NCI-H1048 (cell line): ENCODE data around the gene SPDYE6.
"Not testable (repeated sequence)": the region's sequence is repeated elsewhere in the genome, so short reads cannot be mapped to it uniquely, and the experiment has no call there.

Experiments used
- DNase-seq: peaks from one replicate; lab custom pipeline; 2025; lab: John Stamatoyannopoulos, UW

SPDYE6 gene

DNA sequence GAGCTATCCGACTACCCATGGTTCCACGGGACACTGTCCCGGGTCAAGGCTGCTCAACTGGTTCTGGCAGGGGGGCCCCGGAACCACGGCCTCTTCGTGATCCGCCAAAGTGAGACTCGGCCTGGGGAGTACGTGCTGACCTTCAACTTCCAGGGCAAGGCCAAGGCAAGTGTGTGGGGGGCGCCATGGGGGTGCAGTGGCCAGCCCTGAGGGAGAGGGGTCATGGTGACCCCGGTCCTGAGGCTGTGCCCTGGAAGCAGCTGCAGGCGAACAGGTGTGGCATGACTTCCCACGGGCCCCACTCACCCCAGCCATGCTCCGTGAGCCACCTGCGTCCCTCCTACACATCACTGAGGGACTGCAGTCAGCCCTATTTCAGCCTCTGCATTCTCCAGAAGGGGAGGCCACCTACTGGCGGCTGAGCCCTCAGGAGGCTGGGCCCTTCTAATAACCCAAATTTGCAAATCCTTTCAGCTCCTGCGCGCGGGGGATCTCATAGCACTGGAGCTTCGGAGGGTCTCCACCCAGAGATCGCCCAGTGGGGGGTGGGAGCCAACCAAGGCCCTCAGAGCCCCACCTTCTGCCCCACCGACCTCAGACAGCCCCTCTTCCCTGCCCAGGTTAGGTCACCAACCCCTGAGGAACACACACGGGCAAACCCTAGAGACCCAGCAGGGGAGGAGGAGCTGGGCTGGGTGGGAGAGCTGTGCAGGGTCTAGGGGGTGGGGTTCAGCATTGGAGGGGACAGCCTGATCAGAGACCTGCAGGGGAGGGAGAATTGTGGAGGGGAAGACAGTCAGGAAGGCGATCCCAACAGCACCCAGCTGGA, 38.8 kb downstream of the SPDYE6 start:
- DNase-seq = no peak

DNA sequence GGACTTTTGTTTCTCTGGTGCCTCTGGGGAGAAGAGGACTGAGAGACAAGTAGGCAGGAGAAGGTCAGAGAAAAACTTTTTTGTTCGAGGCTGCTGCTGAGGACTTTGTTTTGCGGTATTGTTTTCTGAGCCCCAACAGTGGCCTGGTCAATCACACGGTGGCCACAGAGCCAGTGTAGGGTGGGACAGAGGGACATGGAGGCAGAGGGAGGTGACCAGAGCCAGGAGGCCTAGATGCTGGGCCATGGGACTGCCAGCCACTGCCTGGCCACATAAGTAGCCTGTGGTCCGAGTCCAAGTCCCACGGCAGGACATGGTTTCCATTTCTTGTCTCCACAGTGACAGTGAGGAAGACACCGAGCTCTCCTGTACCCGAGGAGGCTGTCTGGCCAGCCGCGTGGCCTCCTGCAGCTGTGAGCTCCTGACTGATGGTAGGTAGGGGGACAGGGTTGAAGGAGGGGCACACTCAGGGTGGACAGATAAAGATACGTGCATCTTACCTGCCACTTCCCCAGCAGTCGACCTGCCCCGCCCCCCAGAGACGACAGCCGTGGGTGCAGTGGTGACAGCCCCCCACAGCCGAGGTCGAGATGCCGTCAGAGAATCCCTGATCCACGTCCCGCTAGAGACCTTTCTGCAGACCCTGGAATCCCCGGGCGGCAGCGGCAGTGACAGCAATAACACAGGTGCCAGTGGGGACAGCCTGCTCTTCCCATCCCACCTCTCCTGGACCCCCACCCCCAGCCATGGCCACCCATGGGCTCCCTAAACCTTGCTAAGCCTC, 42.1 kb downstream of the SPDYE6 start:
- DNase-seq = no peak

GRCh38 chr7:102312317-102312716, 43.9 kb downstream of the SPDYE6 start:
- no peak for DNase-seq

DNA sequence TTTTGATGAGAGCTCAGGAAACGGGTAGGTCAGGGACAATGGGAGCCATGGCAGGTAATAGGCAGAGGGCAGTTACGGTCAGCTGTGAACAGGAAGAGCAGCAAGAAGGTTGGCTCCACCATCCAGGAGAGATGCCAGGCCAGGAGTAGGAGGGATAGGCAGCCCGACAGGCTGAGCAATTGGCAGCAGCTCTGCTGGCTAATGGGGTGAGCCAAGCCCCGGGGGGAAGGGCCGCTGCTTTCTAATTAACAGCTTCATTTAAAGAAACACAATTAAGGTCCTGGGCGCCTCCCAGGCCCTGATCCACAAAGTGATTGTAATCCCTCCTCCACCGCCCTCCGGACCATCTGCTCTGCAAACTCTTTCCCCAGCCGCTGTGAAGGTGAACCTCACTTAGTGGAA, 45.8 kb downstream of the SPDYE6 start:
- DNase-seq = no peak

- DNase-seq = peak; percentile 44
Measured at GRCh38 chr7:102306916-102307677, 49.1 kb downstream of the SPDYE6 start.

- DNase-seq = no peak
Measured at GRCh38 chr7:102305414-102306268, 50.6 kb downstream of the SPDYE6 start.

GRCh38 chr7:102304668-102305067, 51.6 kb downstream of the SPDYE6 start:
- DNase-seq = no peak

DNA sequence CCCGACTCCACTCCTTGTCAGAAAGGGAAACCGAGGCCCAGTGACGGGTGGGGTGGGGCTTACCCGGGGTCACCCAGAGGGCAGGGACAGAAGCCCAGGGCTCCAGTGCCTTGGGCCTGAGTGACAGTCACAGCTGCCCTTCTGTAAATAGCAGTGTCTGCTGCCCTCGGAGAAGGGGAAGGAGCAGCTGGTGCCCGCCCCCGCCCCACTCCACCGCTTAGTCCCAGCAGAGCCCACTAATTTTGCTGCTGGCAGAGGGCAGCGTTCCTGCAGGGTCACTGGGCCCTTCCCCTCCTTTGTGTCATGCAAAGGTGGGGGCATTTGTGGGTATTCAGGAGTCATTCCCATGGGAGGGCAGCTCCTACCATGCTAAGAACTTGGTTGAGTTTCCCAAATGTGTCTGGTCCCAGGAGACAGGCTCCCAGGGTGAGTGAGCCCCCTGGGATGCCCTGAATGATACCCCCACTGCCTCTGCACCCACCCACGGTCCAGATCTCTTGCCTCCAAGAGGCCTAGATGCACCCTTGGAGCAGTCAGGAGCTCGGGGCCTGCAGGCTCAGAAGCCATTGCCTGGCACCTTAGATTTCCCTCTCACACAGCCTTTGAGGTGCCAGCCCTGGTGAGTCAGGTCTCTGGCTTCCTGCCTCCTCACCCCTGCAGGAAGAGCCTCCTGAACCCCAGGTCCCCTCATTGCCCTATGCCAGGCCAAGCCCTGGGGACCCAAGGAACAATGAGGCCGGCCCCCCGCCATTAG, 52.4 kb downstream of the SPDYE6 start:
- DNase-seq = no peak

GRCh38 chr7:102302025-102302424, 54.2 kb downstream of the SPDYE6 start:
- no peak for DNase-seq

DNA sequence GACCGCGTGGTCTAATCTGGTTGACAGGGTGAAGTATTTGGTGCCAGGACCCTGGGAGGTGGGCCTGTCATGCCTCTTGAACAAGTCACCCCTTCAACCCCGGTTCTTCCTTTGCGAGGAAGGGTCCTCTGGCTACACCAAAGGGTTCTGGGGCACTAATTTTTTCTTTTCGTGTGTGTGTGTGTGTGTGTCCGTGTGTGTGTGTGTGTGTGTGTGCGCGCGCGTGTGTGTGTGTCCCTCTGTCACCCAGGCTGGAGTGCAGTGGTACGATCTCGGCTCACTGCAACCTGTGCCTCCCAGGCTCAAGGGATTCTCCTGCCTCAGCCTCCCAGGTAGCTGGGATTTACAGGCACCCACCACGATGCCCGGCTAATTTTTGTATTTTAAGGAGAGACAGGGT, 54.9 kb downstream of the SPDYE6 start:
- not testable (repeated sequence) for DNase-seq

DNA sequence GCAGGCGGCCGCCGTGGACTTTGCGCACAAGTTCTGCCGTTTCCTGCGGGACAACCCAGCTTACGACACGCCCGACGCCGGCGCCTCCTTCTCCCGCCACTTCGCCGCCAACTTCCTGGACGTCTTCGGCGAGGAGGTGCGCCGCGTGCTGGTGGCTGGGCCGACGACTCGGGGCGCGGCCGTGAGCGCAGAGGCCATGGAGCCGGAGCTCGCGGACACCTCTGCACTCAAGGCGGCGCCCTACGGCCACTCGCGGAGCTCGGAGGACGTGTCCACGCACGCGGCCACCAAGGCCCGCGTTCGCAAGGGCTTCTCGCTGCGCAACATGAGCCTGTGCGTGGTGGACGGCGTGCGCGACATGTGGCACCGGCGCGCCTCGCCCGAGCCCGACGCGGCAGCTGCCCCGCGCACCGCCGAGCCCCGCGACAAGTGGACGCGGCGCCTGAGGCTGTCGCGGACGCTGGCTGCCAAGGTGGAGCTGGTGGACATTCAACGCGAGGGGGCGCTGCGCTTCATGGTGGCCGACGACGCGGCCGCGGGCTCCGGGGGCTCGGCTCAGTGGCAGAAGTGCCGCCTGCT, 55.5 kb downstream of the SPDYE6 start:
- no peak for DNase-seq

- DNase-seq = no peak
Measured at GRCh38 chr7:102297487-102298218, 58.6 kb downstream of the SPDYE6 start.

DNA sequence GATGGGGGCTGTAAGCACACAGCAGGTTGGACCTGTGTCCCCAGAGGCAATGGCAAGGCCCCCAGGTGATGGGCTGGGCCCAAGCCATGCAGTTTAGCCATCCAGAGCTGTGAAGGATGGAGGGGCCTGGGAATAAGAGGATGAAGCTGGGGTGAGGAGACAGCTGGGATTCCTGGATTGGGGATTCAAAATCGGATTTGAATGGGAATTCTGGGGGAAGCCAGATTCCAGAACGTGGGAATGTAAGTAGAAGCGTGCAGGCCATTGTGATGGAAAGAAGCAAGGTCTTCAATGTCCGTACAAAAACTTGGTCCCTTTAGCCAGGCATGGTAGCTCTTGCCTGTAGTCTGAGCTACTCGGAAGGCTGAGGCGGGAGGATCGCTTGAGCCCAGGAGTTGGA, 59.7 kb downstream of the SPDYE6 start:
- no peak for DNase-seq

GRCh38 chr7:102296179-102296438, 60.1 kb downstream of the SPDYE6 start:
- no peak for DNase-seq
